Anterior cingulate cortex (tissue), 58 donors: ENCODE data around the gene MEF2C.

Experiments
- DNase-seq, 58 donors: peaks; one replicate each; lab custom pipeline; 2025; lab: John Stamatoyannopoulos, UW

The MEF2C gene

GRCh38 chr5:88732181-88732633 is 150.8 kb downstream of the MEF2C start:
- DNase-seq: peak in 35 of 58 donors; percentile 7 to 68 (median 30)

GRCh38 chr5:88729829-88730182 is 153.2 kb downstream of the MEF2C start:
- no peak for DNase-seq

GRCh38 chr5:88729084-88729828 is 153.7 kb downstream of the MEF2C start:
- peak in 41 of 58 donors; percentile 1 to 77 (median 35) for DNase-seq

GRCh38 chr5:88727705-88728313 is 155.2 kb downstream of the MEF2C start:
- DNase-seq: no peak

- DNase-seq: no peak
Observed at GRCh38 chr5:88725454-88725853, 157.5 kb downstream of the MEF2C start.

- no peak for DNase-seq
Observed at GRCh38 chr5:88724201-88724600, 158.8 kb downstream of the MEF2C start.

GRCh38 chr5:88722546-88723073 is 160.4 kb downstream of the MEF2C start:
- peak in 2 of 58 donors; percentile 1 to 3 for DNase-seq

- DNase-seq: no peak
Observed at GRCh38 chr5:88719434-88719833, 163.6 kb downstream of the MEF2C start.

- no peak for DNase-seq
Observed at GRCh38 chr5:88718736-88719135, 164.2 kb downstream of the MEF2C start.

- no peak for DNase-seq
Observed at GRCh38 chr5:88716101-88716500, 166.9 kb downstream of the MEF2C start.

GRCh38 chr5:88715503-88715902 is 167.5 kb downstream of the MEF2C start:
- DNase-seq: no peak

- no peak for DNase-seq
Observed at GRCh38 chr5:88713818-88714217, 169.2 kb downstream of the MEF2C start.

GRCh38 chr5:88708682-88709398 is 174.1 kb downstream of the MEF2C start:
- no peak for DNase-seq

GRCh38 chr5:88708021-88708420 is 175.0 kb downstream of the MEF2C start:
- no peak for DNase-seq

GRCh38 chr5:88707216-88707965 is 175.6 kb downstream of the MEF2C start:
- no peak for DNase-seq

GRCh38 chr5:88702332-88702731 is 180.7 kb downstream of the MEF2C start:
- DNase-seq: no peak

- no peak for DNase-seq
Observed at GRCh38 chr5:88700121-88700520, 182.9 kb downstream of the MEF2C start.

GRCh38 chr5:88698290-88698689 is 184.7 kb downstream of the MEF2C start:
- DNase-seq: no peak

GRCh38 chr5:88696466-88696865 is 186.5 kb downstream of the MEF2C start:
- DNase-seq: no peak

GRCh38 chr5:88695931-88696330 is 187.1 kb downstream of the MEF2C start:
- DNase-seq: no peak
